Stimulated activated CD8-positive, alpha-beta memory T cell treated with anti-CD3 and anti-CD28 coated beads, Interleukin-15, amount 100 ng/mL, for 24 hours (primary cell): ENCODE data around the gene PSME2.
A peak's percentile ranks its signal among the peaks of the same experiment; 100 is the strongest.

Experiments
- DNase-seq: peaks from one replicate; pipeline ENCODE4 v3.0.0-alpha.2; 2020; ENCODE audit warnings: low read depth

The PSME2 gene

GRCh38 chr14:24151404-24152080, 5.1 kb upstream of the PSME2 start:
- DNase-seq: no peak

GRCh38 chr14:24150993-24151392, 4.6 kb upstream of the PSME2 start:
- DNase-seq: no peak

GRCh38 chr14:24150567-24150966, 4.2 kb upstream of the PSME2 start:
- no peak for DNase-seq

GRCh38 chr14:24150061-24150460, 3.7 kb upstream of the PSME2 start:
- DNase-seq: no peak

- no peak for DNase-seq
These were observed 3.0 kb upstream of the PSME2 start for GRCh38 chr14:24149302-24149969.

GRCh38 chr14:24147761-24148428, 1.5 kb upstream of the PSME2 start:
- no peak for DNase-seq

GRCh38 chr14:24146978-24147760, 759 bp upstream of the PSME2 start, which contains the start of gene RNF31:
Gene RNF31 (plus strand): TSS chr14:24147498. CDS start chr14:24147699, 201 bp downstream.
- peak; percentile 90 for DNase-seq

GRCh38 chr14:24145690-24146452, 539 bp downstream of the PSME2 start:
- DNase-seq: no peak

- DNase-seq: no peak
These were observed 1.2 kb downstream of the PSME2 start for GRCh38 chr14:24145219-24145618.

- DNase-seq: no peak
These were observed 2.0 kb downstream of the PSME2 start for GRCh38 chr14:24144451-24144850.

- no peak for DNase-seq
These were observed 2.9 kb downstream of the PSME2 start for GRCh38 chr14:24143511-24143910.

- peak; percentile 97 for DNase-seq
These were observed 5.1 kb downstream of the PSME2 start, which contains the start of gene EMC9 for GRCh38 chr14:24141097-24141880. Gene EMC9 (minus strand): TSS chr14:24141591. CDS start chr14:24141304, 287 bp downstream.

- no peak for DNase-seq
These were observed 7.0 kb downstream of the PSME2 start for GRCh38 chr14:24139272-24139934.

GRCh38 chr14:24138396-24139271, 7.8 kb downstream of the PSME2 start:
- no peak for DNase-seq

GRCh38 chr14:24137529-24138395, 8.6 kb downstream of the PSME2 start:
- DNase-seq: no peak

- no peak for DNase-seq
These were observed 9.5 kb downstream of the PSME2 start for GRCh38 chr14:24136684-24137528.
